Cerebellar nuclear complex (tissue), 1 donor: Measurements from ENCODE around the gene MT1M.
"Not testable (repeated sequence)": the region's sequence is repeated elsewhere in the genome, so short reads cannot be mapped to it uniquely, and the experiment has no call there.

Source experiments
- DNase-seq, 2 experiments: peaks; one replicate each; lab custom pipeline; 2025; lab: John Stamatoyannopoulos, UW

Gene MT1M

DNA sequence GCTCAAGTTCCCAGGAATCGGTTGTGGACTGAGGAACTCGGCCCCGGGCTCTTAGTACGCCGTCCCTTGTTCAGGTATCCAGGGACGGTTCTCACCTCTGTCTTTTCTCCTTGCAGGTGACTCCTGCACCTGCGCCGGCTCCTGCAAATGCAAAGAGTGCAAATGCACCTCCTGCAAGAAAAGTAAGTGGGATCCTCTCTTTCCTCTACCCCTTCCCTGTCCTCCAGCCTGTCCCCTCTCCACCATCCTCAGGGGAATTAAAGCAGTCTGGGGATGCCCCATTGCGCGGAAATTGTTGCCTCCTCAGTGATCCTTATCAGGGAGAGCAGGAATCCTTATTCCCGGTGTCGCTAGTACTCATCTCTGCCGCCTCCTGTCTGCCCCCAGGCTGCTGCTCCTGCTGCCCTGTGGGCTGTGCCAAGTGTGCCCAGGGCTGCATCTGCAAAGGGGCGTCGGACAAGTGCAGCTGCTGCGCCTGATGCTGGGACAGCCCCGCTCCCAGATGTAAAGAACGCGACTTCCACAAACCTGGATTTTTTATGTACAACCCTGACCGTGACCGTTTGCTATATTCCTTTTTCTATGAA is 23.5 kb upstream of the MT1M start:
- DNase-seq = no peak

DNA sequence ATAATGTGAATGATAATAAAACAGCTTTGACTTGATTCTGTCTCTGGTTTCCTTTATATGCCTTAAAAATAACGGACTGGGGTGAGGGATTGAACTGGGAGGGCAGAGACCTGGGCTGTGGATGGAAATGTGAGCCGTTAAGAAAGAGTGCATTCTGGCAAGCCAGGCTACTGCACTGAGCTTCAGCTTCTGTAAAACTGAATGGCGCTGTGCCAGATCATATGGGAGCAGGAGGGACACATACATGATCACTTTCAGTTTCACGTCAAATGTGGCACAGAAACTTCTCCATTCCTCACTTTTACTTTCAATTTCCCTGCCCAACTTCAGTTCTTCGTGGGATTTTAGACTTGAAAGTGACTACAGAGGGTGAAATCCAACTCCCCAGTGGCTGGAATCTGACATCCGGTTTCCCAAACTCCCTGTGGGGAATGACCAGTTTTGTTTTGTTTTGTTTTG is 23.0 kb upstream of the MT1M start:
- DNase-seq = no peak

DNA sequence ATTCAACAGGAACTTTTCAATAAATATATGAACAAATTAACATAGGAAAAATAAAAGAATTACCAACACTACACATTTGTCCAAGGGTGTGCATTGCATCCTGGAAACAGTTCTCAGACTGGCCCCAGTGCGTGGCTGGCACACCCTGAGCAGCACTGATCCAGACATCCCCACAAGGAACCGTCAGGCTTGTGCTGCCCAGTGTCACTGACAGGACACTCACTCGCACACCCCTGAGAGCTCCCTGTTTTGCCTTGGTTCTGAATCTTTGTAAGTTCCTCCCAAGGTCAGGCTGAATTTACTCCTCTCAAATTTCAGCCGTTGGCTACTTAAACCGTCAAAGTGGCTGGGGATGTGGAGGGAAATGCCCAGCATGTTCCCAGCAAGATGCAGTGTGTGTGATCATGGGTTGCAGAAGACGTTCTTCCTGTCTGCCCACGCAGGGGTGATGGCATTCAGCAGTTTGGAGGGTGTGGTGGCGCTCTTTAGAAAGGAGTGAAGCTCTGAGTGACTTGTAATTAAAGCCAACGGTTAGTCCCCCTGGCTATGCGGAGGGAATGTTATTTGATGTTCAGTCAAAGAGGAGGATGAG is 22.3 kb upstream of the MT1M start:
- DNase-seq = no peak

DNA sequence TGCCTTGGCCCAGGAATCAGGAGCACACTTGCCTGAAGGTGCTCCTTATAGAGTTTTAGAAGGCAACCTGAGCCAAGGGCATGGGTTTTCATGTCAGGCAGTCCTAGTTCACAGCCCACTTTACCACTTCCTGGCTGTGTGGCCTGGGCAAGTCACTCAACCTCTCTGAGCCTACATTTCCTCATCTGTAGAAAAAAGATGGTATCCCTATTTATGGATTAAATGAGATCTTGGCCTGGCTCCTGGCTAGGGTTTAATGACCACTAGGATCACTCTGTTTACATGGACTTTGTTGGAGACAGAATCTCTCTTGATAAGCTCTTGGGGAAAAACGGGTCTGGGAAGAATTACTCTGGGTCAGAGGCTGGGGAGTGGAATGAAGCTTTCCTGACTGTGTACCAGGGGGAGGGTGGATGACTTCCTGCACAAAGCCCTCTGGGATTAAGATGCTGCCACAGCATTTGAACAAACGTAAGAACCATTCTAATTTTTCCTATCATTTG is 21.8 kb upstream of the MT1M start:
- DNase-seq = no peak

DNA sequence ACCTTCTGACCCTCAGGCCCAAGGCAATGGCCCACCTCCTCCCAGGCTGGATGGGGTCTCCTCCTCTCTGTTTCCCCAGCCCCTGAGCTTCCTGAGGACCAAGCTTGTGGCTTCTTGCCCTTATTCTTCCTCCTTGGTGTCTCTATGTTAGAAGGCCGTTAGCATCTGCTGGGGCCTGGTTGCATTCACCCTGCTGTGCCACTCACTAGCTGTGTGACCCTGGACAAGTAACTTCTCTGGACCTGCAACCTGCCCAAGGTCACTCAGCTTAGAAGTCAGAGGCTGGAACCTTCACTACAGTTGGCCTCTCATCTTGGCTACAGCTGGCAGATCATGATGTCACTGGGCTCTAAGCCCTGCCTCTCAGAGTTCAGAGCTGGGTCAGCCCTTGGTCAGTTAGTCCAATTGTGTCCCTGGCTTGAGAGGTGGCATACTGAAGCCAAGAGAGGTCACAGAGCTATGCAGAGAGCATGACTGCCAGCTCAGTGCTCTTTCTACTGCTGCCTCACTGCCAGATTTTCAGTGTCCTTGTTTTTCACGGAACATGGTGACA is 21.1 kb upstream of the MT1M start:
- DNase-seq = no peak

DNA sequence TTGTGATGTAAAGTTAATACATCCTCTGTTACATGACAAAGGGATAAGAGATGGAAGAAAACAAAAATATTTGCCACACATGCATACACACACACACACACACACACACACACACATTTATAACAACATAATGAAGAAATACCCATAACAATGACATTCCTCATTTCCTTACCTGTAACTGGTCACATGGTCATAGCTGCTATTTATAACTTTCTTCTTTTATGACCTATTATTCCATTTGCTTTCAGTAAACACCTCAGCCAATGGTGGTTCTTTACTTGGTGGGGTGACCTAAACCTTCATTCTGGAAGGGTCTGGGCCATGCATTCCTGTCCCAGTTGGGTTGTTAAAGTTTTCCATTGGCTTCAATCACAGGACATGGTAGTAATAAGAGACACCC is 18.8 kb upstream of the MT1M start:
- no peak for DNase-seq

DNA sequence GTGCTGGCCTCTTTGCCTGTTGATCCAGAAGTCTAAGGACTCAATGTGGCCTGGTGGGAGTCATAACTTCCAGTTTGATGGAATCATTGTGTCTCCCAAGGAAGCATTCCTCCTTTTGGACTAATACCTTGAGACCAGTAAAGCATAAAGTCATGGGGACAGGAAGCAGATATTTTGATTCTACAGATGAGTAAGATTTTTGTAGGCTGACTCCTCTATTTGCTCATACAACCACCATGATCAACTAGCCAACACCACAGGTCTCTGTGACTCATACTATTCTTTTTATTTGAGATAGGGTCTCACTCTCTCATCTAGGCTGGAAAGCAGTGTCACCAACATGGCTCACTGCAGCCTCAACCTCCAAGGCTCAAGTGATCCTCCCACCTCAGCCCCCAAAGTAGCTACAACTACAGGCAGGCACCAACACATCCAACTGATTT is 17.9 kb upstream of the MT1M start:
- no peak for DNase-seq

DNA sequence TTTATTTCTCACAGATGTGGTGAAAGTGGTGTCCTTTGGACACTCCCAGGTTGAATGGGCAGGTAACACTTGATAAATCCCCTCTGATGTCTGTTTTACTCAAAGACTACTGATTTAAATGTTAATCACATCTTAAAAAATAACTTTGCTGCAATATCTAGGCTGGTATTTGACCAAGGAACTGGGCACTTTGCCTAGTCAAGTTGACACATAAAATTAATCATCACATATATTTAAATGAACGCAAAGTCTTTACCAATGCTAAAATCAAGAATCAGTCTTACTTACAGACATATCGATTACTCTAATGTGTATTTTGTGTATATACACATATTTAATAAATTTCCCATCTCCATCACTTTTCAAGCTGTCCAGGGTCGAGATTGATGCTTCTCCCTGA is 17.1 kb upstream of the MT1M start:
- DNase-seq = no peak

DNA sequence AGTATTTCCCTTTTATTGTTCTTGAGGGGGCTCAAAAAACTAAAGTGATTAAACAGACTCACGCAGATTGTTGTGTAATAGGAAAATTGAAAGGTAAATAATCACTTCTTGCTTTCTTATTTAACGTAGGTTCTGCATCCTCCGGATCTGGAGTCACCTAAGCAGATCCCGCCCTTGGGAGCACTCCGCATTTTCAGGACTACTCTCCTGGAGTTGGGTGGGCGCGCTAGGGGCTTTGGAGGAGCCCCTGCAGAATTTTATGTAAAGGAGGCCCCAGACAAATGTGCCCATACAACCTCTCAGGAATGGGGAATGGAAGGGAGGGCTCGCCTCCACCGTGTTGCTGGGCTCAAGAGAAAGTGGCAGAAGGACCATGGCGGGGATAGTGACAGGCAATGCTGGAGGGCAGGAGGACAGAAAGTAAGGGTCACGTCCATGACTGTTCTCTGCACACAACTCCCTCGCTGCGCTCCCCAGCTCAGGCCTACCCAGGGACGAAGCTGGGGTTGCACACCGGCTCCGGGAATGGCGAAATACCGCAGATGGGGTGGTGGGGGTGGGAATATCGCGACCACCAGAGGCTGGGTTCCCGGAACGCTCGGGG is 15.7 kb upstream of the MT1M start:
- DNase-seq = no peak

DNA sequence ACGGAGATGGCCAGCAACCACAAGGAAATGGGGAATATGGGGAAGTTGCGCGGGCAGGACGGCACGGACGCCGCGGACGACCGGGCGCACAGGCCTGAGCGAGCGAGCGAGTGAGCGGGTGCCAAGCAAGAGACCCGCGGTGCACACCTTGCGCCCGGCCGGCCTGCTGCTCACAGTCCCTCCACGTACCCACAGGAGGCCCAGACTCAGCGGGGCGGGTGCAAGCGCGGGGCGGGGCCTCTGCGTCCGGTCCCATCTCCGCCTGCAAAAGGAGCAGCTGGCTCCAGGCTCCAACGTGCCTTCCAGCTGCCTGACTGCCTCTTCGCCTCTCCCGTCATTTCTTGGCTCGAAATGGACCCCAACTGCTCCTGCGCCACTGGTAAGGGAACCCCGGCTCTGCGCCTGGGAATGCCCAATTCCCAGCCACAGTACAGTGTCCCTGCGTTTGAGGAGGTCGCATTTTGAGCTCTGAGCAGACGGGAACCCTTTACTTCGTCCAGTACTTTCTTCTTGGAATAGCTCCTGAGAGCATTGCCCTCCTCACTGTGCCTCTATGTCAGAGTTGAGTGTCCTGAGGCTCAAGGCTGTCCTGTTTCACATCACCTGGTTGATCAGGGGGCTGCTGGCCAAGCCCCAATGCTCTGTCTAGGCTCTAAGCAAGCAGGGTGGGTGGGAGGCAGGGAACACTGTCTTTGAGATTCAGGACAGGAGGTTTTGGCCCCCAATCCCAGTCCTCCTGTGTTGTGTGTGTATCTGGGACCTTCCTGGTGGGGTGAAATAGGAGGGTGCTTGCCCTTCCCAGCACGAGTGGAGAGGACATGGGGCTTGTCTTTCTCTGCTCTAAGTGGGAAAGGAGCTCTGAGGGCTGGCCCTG is 15.0 kb upstream of the MT1M start:
- no peak for DNase-seq

DNA sequence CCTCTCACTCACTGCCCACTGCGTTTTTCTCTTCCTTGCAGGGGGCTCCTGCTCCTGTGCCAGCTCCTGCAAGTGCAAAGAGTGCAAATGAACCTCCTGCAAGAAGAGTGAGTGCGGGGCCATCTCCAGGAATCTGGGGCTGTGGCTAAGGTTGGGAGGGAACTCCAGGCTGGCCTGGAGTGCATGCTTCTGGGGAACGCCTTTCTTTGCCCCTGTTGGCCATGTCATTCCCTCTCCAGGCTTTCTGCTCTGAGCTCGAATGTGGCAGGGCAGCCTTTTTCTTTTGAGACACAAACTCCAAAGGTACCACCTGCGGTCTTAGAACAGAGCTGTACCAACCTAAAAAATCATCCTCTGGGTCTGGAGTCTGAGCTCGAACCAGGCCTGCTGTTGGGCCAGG is 14.3 kb upstream of the MT1M start:
- DNase-seq = no peak

DNA sequence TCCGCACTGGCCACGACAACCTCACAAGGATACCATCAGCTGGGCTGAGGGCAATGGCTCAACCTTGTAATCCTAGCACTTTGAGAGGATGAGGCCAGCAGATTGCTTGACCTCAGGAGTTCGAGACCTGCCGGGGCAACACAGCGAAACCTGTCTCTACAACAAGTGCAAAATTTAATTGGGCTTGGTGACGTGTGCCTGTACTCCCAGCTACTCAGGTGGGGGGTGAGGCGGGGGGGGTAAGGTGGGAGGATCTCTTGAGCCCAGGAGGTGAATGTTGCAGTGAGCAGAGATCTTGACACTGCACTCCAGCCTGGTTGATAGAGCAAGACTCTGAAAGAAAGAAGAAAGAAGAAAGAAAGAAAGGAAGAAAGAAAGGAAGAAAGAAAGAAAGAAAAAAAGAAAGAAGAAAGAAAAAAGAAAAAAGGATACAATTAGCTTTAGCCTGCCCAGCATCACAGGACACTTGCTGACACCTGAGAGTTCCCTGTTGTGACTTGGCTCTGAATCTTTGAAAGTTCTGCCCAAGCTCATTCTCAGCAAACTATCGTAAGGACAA is 12.0 kb upstream of the MT1M start:
- DNase-seq = no peak

DNA sequence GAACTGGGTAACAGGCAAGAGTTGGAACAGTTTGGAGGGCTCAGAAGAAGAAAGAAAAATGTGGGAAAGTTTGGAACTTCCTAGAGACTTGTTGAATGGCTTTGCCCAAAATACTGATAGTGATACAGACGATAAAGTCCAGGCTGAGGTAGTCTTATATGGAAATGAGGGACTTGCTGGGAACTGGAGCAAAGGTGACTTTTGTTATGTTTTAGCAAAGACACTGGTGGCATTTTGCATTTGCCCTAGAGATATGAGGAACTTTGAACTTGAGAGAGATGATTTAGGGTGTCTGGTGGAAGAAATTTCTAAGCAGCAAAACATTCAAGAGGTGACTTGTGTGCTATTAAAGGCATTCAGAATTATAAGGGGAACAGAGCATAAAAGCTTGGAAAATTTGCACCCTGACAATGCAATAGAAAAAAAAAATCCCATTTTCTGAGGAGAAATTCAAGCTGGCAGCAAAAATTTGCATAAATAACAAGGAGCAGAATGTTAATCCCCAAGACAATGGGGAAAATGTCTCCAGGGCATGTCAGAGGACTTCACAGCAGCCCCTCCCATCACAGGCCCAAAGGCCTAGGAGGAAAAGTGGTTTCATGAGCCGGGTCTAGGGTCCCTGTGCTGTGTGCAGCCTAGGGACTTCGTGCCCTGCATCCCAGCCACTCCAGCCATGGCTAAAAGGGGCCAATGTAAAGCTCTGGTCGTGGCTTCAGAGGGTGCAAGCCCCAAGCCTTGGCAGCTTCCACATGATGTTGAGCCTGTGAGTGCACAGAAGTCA is 10.6 kb upstream of the MT1M start:
- not testable (repeated sequence) for DNase-seq

DNA sequence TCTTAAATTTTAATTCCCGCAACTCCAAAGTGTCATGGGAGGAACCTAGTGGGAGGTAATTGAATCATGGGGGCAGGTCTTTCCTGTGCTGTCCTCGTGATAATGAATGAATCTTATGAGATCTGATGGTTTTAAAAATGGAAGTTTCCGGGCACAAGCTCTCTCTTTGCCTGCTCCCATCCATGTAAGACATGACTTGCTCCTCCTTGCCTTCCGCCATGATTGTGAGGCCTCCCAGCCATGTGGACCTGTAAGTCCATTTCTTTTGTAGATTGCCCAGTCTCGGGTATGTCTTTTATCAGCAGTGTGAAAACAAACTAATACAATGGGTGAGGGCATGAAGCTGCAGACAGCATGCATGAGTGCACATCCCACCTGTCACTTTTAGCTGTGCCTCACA is 9.3 kb upstream of the MT1M start:
- not testable (repeated sequence) for DNase-seq

DNA sequence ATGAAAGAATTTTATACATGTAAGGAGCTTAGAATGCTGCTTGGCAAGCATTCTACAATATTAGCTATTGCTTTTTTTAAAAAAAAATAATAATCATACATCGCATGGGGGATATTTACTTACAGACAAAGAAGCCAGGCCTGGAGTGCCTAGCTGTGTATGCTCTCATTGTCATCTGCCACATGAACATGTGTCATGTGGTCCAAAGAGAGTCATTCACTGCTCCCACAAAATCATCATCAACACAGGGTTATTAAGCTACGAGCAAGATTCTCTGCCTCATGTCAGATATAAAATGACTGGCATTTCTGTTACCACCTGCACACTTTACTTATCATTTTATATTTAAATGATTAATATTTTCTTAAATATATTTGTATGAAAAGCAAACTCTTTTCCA is 8.8 kb upstream of the MT1M start:
- DNase-seq = no peak

DNA sequence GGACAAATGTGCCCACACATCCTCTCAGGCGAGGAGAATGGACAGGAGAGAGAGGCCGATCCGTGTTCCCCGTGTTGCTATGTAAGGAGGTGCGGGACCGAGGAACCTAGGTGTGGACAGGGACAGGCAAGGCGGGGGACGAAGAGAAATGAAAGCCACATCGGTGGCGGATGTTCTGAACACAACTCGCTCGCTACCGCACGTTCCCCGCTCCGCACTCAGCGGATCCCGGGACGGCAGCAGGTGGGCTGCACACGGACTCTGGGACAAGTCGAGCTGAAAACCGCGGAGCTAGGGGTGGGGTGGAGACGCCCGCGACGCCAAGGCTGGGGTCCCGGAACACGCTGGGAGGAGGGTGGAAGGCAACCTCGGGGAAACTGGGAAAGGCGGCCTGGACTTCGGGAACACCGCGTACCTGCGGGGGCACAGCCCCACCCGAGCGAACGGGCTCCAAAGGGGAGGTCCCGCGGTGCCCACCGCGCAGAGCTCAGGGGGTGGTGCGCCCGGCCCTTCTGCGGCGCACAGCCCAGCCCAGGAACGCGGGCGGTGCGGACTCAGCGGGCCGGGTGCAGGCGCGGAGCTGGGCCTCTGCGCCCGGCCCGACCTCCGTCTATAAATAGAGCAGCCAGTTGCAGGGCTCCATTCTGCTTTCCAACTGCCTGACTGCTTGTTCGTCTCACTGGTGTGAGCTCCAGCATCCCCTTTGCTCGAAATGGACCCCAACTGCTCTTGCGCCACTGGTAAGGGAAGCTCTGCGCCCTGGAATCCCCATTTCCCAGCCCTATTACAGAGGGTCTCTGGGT is 7.1 kb upstream of the MT1M start, which contains the start of gene MT1E:
Gene MT1E, plus strand, starts transcription at position 642 of the 803 bp plus-strand sequence. Its CDS starts 71 bp downstream, at position 713.
- peak in 1 of 2 experiments; percentile 20 for DNase-seq

DNA sequence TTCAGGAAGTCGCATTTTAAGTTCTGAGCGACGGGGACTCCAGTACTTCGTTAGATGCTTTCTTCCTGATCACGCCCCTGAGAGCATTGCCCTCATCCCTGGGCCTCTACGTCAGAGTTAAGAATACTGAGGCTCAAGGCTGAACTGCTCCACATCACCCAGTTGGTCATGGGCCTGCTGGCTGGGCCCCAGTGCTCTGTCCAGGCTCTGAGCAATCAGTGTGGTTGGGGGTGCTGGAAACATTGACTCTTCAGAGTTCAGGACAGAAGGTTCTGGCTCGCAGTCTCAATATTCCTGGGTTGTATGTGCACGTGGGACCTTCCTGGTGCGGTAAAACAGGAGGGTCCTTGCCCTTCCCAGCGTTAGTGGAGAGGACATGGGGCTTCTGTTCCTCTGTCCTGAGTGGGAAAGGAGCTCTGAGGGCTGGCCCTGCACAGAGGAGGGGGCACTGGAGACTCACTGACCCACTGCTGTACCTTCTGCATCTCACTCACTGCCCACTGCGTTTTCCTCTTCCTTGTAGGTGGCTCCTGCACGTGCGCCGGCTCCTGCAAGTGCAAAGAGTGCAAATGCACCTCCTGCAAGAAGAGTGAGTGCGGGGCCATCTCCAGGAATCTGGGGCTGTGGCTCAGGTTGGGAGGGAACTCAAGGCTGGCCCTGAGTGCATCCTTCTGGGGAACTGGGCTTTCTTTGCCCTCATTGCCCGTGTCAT is 6.4 kb upstream of the MT1M start:
- no peak for DNase-seq

DNA sequence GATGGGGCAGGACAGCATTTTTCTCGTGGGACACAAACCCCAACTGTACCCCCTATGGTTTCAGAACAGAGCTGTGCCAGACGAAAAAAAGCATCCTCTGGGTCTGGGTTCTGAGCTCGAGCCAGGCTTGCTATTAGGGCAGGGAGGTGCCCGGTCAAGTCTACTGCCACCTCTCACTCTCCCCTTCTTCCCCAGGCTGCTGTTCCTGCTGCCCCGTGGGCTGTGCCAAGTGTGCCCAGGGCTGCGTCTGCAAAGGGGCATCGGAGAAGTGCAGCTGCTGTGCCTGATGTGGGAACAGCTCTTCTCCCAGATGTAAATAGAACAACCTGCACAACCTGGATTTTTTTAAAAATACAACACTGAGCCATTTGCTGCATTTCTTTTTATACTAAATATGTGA is 5.8 kb upstream of the MT1M start:
- no peak for DNase-seq
